SU-DHL-6 (cell line): ENCODE results near the gene C6orf62.

Experiments
- EZH2phosphoT487 ChIP-seq: fragments of 200-600 bp; sonication (generic), shearing (Covaris generic); conservative IDR thresholded peaks from 2 replicates; pipeline ENCODE4 v1.6.1; 2018; ENCODE audit warnings: mild to moderate bottlenecking, antibody characterized with exemption, low read length, moderate library complexity, mixed read lengths
- TF ChIP-seq, protein P1 (sequence below): fragments of 200-600 bp; sonication (generic); IDR thresholded peaks from one replicate; pipeline ENCODE4 v1.5.1; 2017; ENCODE audit warnings: antibody characterized with exemption, mild to moderate bottlenecking, low read length, moderate library complexity; ENCODE audit not compliant: insufficient read depth, poor library complexity, severe bottlenecking

DNA sequence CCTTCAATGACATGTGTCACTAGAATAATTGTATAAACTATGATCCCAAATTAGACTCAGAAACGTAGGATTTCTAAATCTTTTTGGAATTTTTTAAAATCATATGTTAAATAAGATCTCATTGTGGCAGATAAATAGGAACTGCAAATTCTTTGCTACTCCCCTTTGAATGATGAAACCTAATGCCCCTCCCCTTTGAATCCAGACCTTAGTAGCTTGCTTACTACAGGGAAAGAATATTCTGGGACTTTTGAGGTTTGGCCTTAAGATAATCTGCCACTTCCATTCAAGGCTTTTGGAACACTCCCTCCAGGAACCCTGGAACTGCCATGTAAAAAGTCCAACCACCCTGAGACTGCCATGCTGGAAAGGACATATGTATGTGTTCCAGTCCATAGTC lies 59.4 kb downstream of the C6orf62 start:
- TF ChIP-seq, protein P1, sequence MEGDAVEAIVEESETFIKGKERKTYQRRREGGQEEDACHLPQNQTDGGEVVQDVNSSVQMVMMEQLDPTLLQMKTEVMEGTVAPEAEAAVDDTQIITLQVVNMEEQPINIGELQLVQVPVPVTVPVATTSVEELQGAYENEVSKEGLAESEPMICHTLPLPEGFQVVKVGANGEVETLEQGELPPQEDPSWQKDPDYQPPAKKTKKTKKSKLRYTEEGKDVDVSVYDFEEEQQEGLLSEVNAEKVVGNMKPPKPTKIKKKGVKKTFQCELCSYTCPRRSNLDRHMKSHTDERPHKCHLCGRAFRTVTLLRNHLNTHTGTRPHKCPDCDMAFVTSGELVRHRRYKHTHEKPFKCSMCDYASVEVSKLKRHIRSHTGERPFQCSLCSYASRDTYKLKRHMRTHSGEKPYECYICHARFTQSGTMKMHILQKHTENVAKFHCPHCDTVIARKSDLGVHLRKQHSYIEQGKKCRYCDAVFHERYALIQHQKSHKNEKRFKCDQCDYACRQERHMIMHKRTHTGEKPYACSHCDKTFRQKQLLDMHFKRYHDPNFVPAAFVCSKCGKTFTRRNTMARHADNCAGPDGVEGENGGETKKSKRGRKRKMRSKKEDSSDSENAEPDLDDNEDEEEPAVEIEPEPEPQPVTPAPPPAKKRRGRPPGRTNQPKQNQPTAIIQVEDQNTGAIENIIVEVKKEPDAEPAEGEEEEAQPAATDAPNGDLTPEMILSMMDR, result no peak
- TF ChIP-seq EZH2phosphoT487, result no peak
